OCI-LY3 (cell line): ENCODE results near the gene PCDHGB4.
"Not testable (repeated sequence)": the region's sequence is repeated elsewhere in the genome, so short reads cannot be mapped to it uniquely, and the experiment has no call there.

Experiments used
- EZH2phosphoT487 ChIP-seq: fragments of 200-600 bp; shearing (Covaris generic); IDR thresholded peaks from 2 replicates; pipeline ENCODE4 v1.6.1; 2018; ENCODE audit warnings: antibody characterized with exemption, mixed run types, low read depth
- TF ChIP-seq, protein P1 (sequence below): fragments of 200-600, 300-600 bp; sonication (generic); IDR thresholded peaks from 2 replicates; pipeline ENCODE4 v1.5.1; 2014; ENCODE audit warnings: antibody characterized with exemption, low read length, low read depth

DNA sequence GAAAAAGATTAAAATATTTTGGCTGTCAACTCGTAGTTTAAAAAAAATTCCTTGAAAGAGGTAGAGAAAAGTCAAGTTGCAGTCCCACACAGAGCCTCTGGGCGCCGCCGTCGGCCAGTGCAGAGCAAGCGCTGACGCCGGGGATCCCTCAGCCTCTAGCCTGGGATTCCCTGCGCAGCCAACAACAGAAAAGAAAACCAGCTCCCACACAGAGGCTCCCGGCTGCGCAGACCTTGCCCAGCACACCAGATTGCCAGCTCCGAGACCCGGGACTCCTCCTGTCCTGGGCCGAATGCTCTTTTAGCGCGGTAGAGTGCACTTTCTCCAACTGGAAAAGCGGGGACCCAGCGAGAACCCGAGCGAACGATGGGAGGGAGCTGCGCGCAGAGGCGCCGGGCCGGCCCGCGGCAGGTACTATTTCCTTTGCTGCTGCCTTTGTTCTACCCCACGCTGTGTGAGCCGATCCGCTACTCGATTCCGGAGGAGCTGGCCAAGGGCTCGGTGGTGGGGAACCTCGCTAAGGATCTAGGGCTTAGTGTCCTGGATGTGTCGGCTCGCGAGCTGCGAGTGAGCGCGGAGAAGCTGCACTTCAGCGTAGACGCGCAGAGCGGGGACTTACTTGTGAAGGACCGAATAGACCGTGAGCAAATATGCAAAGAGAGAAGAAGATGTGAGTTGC is 30.1 kb downstream of the PCDHGB4 start, which contains the start of gene PCDHGB7:
- TF ChIP-seq, protein P1, sequence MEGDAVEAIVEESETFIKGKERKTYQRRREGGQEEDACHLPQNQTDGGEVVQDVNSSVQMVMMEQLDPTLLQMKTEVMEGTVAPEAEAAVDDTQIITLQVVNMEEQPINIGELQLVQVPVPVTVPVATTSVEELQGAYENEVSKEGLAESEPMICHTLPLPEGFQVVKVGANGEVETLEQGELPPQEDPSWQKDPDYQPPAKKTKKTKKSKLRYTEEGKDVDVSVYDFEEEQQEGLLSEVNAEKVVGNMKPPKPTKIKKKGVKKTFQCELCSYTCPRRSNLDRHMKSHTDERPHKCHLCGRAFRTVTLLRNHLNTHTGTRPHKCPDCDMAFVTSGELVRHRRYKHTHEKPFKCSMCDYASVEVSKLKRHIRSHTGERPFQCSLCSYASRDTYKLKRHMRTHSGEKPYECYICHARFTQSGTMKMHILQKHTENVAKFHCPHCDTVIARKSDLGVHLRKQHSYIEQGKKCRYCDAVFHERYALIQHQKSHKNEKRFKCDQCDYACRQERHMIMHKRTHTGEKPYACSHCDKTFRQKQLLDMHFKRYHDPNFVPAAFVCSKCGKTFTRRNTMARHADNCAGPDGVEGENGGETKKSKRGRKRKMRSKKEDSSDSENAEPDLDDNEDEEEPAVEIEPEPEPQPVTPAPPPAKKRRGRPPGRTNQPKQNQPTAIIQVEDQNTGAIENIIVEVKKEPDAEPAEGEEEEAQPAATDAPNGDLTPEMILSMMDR = peak; percentile 36
- not testable (repeated sequence) for TF ChIP-seq EZH2phosphoT487
